GM23248 (cell line): ENCODE results near the gene SCMH1.

ENCODE experiments used
- EZH2 ChIP-seq: fragments of 200-600 bp; sonication (generic); IDR thresholded peaks from 2 replicates; pipeline ENCODE4 v1.6.1; 2018; ENCODE audit warnings: antibody characterized with exemption, mild to moderate bottlenecking; ENCODE audit not compliant: insufficient read depth, poor library complexity, severe bottlenecking
- EZH2phosphoT487 ChIP-seq: fragments of 200-600 bp; sonication (generic); IDR thresholded peaks from 2 replicates; pipeline ENCODE4 v1.6.1; 2018; ENCODE audit warnings: antibody characterized with exemption, moderate library complexity, mild to moderate bottlenecking, low read depth; ENCODE audit not compliant: insufficient read depth

- TF ChIP-seq EZH2 (no peak), EZH2phosphoT487 (no peak)
These were observed 141.0 kb downstream of the SCMH1 start for GRCh38 chr1:41101076-41101475.
